ENCODE results near the gene CDH10. TPM values are rescaled to one million over a fixed set of nuclear protein-coding genes. Genes with fewer than 3 reads are reported as not detected.
A peak's percentile ranks its signal among the peaks of the same experiment; 100 is the strongest.

The CDH10 gene
- polyA plus RNA-seq, 10 donors = 0.16 to 1.3 (median 0.39) TPM

- DNase-seq = no peak
These were observed 42.6 kb downstream of the CDH10 start for GRCh38 chr5:24602188-24602587.

DNA sequence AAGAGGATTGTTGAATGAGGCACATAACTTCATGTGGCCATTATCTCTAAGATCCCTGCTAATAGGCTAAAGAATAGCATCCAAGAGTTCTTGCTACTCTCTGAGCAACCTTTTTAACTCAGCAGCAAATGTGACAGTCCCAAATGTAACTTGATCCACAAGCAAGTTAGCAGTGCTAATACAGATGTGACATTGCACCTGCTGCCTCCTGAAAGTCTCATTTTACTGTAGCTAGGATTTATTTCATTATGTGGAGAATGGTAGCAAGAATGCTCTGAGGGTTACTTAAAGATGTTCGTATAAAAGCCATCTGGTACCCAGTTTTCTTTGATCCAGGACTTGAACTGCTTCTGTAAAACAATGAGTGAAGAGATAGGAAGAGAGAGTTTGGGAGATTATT lies 45.8 kb downstream of the CDH10 start:
- DNase-seq = no peak

DNA sequence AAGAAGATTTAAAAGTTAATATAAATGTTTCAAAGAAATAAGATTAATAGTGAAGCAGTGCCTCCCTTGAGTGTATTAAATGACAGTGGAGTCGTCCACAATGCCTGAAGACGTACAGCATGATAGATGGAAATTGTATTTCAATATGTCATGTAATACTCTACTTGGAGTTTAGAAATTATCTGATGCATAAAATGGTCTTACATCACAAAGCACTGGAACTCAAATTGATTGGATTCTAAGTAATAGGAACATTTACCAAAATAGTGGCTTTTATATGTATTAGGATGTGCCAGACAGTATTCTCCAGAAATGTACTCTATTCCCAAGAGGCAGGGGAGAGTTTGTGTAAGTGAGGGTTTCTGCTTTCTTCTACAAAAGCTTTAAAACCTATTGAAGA lies 49.4 kb downstream of the CDH10 start:
- peak in 1 of 3 donors; percentile 33 for DNase-seq

- no peak for DNase-seq
These were observed 53.4 kb downstream of the CDH10 start for GRCh38 chr5:24591426-24591825.

- no peak for DNase-seq
These were observed 55.2 kb downstream of the CDH10 start for GRCh38 chr5:24589566-24589965.

GRCh38 chr5:24585751-24586150 lies 59.0 kb downstream of the CDH10 start:
- DNase-seq = no peak

- DNase-seq = no peak
These were observed 73.5 kb downstream of the CDH10 start for GRCh38 chr5:24571302-24571701.

DNA sequence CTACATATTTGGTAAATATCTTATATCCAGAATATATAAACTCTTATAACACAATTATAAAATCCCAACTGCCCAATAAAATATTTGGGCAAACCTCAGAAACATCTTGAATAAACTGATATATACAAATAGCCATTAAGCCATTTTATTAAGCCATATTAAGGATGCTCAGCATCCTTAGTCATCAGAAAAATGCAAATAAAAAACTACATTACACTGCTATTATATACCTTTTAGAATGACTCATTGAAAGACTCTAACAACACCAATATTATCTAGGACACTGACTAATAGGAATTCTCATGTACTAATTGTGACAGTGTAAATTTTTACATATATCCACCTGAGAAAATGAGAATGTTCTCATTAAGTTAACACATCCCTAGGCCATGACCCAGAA lies 77.8 kb downstream of the CDH10 start:
- no peak for DNase-seq

GRCh38 chr5:24555229-24555628 lies 89.5 kb downstream of the CDH10 start:
- DNase-seq = no peak

- DNase-seq = peak; percentile 43 to 86 (median 58)
These were observed 97.6 kb downstream of the CDH10 start for GRCh38 chr5:24547132-24547531.

- peak; percentile 40 to 78 (median 51) for DNase-seq
These were observed 105.2 kb downstream of the CDH10 start for GRCh38 chr5:24539613-24540012.

GRCh38 chr5:24538346-24538745 lies 106.4 kb downstream of the CDH10 start:
- no peak for DNase-seq

DNA sequence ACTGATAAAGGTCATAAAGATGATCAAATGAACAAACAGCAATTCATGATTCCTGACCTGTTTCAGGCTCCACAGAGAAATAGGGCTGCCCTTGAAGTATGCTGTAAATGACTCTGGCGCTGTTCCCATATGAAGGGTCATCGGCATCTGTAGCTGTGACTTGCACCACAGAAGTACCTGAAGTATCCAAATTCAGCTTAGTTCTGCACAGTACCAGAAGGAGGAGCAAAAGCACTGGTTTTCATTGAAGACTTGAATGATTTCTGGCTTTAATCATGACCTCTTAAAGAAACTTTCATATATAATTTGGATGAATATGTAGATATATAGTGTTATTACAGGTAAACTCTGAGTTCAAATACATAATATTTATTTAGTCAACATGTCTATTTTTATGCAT lies 109.1 kb downstream of the CDH10 start:
- peak in 1 of 3 donors; percentile 19 for DNase-seq

DNA sequence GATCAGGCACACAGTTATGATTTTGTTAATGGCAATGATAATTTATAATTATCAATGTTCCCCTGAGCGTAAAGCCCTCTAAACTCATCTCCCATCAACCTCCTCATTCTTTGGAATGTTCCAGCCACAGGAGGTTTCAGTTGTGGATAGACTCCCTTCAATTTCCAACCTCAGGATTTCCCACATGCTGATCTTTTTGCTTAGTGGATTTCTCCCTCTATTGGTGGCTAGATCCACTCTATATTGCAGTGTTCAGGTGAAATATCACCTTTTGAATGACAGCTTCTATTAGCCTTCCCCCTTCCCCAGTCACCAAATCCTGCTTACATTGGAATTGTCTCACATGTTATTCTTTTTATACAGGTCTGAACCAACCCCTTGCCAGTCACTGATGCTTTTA lies 113.9 kb downstream of the CDH10 start:
- DNase-seq = no peak

DNA sequence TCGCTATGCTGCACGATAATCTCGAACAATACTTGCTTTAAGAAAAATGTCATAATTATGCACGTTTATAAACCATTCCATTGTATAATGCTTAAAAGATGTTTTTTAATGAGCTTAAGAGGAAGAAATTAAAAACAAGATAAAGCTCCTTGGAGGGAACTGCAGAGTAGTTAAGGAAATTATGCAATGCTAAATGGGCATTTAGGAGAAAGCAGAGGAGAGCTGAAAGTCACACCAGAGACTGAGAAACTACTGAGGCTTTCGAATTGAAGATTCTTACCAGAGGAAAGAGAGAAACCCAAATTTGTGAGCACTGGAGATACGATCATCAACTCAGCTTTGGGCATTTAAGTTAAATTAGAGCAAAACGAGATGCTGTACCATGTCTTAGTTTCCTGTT lies 119.4 kb downstream of the CDH10 start:
- DNase-seq = no peak

GRCh38 chr5:24512423-24512822 lies 132.4 kb downstream of the CDH10 start:
- DNase-seq = no peak

- no peak for DNase-seq
These were observed 134.2 kb downstream of the CDH10 start for GRCh38 chr5:24510523-24510988.

GRCh38 chr5:24509943-24510342 lies 134.8 kb downstream of the CDH10 start:
- no peak for DNase-seq

DNA sequence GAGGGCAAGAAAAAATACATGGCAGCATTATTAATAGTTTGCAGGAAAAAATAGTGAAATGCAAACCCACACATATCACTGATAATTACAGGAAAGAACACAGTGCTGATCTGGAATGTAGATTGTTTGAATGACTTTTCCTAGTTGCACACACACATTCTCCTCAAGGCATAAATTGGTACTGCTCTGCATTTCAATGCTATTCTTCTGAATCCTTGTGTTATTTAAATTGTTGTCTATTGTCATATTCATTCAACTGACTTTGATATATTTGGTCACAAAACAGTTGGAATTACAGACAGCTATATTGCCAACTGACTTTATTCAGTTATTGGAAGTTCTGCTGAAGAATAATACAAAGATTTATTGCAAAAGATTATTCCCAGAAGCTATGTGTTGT lies 139.5 kb downstream of the CDH10 start:
- DNase-seq = no peak

DNA sequence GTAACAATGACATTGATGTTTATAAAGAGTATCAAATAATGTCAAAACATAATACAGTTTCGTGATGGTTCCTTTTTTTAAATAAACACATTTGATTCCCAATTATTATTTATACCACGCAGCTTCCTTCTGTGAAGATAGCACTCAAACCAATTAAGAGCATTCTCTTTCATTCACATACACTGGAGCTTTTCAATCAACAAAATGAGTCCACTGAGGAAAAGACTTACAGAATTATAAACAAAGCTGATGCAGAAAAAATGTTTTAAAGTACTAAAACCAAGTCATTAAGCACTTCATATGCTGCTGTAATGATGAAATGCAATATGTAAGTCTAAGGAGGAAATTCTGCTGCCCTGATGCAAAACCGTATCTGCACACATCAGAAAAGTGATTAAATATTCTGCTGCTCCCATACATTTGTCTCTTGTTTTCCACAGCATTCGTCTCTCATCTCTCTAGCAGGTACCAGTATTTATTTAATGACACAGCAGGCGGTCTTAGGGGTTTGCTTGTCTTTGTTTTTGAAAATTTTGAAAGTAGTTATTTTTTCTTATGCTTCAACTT lies 147.1 kb downstream of the CDH10 start:
- DNase-seq = no peak

DNA sequence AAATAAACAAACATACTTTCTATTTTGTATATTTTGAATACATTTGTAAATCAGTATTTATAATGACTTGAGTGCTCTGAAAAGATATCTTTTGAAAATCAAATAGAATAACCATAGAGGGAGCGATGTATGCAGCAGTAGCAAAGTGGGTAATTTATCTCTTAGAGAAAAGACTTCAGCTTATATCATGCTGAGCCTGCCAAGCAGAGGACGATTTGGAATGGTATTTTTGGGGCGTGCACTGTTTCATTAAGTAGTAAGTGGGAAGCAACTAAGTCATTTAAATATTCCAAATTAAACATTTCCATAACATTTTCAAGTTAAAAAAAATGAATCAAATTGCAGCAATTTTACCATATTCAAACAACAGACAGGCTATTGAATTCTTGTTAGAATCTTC lies 147.6 kb downstream of the CDH10 start:
- DNase-seq = no peak

GRCh38 chr5:24496268-24496667 lies 148.5 kb downstream of the CDH10 start:
- DNase-seq = no peak

DNA sequence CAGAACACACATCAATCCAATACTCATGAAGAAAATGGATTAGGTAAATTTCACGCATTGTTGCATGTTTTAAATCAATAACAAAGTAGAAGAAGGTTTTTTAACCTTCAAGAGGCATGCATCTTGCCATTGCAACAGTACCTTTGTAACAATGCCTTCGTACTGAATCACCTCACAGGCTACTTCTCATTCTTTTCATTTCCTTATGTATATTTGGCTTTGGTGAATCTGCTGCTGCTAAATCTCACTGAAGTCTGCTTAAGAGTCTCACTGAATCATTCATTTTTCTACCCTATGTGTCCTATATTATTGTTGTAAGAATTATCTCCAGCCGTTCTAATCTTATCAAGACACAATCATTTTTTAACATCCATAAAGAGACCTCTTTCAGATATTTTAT lies 152.5 kb downstream of the CDH10 start:
- DNase-seq = no peak

DNA sequence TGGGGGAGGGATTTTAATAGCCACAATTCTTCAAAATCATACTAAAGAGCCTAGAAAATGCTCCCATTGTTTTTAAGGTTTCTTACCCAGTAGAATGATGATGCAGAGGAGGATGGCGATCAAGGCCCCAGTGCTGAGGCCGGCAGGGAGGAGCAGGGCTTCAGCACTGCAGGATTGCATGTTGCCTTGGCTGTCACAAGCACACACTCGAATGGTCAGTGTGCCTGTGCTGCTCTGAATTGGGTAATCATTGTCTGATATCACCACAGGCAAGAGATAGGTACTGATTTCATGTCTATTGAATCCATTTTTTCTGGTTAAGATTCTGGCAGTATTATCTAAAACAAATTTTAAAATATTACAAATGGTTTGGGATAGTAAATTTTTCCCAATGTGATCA lies 153.3 kb downstream of the CDH10 start:
- no peak for DNase-seq
